ENCODE data around the gene HPCAL1.

The HPCAL1 gene

DNA sequence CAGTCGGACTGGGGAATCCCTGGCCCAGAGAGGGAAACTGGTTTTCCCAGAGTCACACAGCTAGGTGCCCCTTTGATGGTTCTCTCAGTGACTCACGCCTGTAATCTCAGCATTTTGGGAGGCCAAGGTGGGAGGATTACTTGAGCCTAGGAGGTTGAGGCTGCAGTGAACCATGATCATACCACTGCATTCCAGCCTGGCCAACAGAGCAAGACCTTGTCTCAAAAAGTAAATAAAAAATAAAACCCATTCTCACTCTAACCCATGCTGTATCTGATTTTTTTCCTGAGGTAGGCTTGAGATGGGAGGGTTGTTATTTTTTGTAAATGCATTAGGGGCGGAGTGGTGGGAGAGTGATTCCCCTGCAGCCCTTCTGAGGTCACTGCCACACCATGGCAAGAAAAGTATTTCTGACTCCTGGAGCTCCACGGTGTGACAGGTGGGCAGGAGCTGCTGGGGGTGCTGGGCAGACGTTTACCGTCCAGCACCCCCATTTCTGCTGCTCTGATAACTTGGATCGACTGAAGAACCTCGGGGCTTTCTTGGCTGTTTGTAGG is 60.3 kb downstream of the HPCAL1 start:
- no peak overlapping the region for H3K27ac ChIP-seq (ENCODE audit: low read depth, low read length)
- H3K9me2 ChIP-seq (replicated peaks; ENCODE audit: insufficient read depth, low read length): no peaks in the 10 kb centered on the region
- no peaks in the 10 kb centered on the region for H3K9me3 ChIP-seq (ENCODE audit: insufficient read depth, low read length)
- no peaks in the 10 kb centered on the region for H3F3A ChIP-seq (ENCODE audit: insufficient read depth)
- no peak overlapping the region for H3K4me3 ChIP-seq (ENCODE audit: insufficient read depth, low read length, poor library complexity, severe bottlenecking)
- H2AFZ ChIP-seq (ENCODE audit: low read depth, low read length, severe bottlenecking): no peak overlapping the region
- no peak overlapping the region for H3K4me2 ChIP-seq (ENCODE audit: low read depth, low read length, poor library complexity, severe bottlenecking)
- no peaks in the 10 kb centered on the region for H4K20me1 ChIP-seq (ENCODE audit: low read depth, low read length)
- no peaks in the 10 kb centered on the region for H3K79me2 ChIP-seq (ENCODE audit: insufficient read depth, low read length)
- no peak overlapping the region for H3K9ac ChIP-seq (ENCODE audit: low read length)
- H3K27me3 ChIP-seq (ENCODE audit: low read length): no peaks in the 10 kb centered on the region
- no peak for TF ChIP-seq EZH2phosphoT487 (conservative IDR thresholded peaks at IDR 0.05; ENCODE audit: low read length)
- TF ChIP-seq, protein P1, sequence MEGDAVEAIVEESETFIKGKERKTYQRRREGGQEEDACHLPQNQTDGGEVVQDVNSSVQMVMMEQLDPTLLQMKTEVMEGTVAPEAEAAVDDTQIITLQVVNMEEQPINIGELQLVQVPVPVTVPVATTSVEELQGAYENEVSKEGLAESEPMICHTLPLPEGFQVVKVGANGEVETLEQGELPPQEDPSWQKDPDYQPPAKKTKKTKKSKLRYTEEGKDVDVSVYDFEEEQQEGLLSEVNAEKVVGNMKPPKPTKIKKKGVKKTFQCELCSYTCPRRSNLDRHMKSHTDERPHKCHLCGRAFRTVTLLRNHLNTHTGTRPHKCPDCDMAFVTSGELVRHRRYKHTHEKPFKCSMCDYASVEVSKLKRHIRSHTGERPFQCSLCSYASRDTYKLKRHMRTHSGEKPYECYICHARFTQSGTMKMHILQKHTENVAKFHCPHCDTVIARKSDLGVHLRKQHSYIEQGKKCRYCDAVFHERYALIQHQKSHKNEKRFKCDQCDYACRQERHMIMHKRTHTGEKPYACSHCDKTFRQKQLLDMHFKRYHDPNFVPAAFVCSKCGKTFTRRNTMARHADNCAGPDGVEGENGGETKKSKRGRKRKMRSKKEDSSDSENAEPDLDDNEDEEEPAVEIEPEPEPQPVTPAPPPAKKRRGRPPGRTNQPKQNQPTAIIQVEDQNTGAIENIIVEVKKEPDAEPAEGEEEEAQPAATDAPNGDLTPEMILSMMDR (IDR thresholded peaks at IDR 0.05; ENCODE audit: insufficient read depth, low read length, poor library complexity, severe bottlenecking): no peak
- no peaks in the 10 kb centered on the region for H3K36me3 ChIP-seq (ENCODE audit: low read length)

DNA sequence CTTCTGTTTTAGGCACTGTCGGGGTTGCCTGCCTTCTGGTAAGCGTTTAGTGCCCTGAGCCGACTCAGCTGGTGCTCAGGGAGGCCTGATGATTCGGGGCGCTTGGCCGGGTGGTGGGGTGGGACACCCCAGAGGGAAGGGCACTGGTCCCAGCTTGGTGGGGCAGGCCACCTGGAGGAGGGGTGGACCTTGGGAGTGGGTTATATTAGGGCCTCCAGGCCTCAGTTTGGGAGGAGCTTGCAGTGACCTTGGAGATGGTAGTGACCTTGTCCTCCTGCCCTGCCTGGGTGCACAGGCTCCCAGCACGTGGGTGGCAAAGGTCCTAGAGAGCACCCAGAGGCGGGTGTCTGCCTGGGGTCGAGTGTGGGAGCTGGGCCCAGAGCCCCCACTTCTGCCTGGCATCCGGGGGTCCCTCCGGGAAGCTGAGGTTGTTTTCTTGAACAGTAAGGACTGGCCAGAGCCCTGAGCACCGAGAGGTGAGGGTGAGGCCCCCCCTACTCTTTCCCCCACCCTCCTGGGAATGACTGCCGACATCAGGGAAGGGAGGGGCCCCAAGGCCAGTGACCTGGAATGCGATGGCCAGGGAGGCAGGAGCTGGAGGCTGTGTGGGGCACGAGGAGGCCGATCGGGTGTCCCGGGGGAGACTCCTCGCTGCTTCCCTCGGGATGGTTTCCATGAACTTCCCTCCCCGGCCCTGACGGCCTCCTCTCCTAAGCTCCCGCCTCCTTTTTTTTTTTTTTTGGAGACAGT is 61.3 kb downstream of the HPCAL1 start:
- Histone ChIP-seq H3K27ac (ENCODE audit: low read depth, low read length) (no peak overlapping the region), H4K20me1 (ENCODE audit: low read depth, low read length) (no peaks in the 10 kb centered on the region), H3K9me2 (replicated peaks; ENCODE audit: insufficient read depth, low read length) (no peaks in the 10 kb centered on the region), H2AFZ (ENCODE audit: low read depth, low read length, severe bottlenecking) (no peak overlapping the region), H3K79me2 (ENCODE audit: insufficient read depth, low read length) (no peaks in the 10 kb centered on the region), H3K9me3 (ENCODE audit: insufficient read depth, low read length) (no peaks in the 10 kb centered on the region), H3F3A (ENCODE audit: insufficient read depth) (no peaks in the 10 kb centered on the region), H3K4me2 (ENCODE audit: low read depth, low read length, poor library complexity, severe bottlenecking) (no peak overlapping the region), H3K9ac (ENCODE audit: low read length) (no peak overlapping the region), H3K27me3 (ENCODE audit: low read length) (no peaks in the 10 kb centered on the region), H3K36me3 (ENCODE audit: low read length) (no peaks in the 10 kb centered on the region), H3K4me3 (ENCODE audit: insufficient read depth, low read length, poor library complexity, severe bottlenecking) (no peak overlapping the region)
- no peak for TF ChIP-seq EZH2phosphoT487 (conservative IDR thresholded peaks at IDR 0.05; ENCODE audit: low read length)
- TF ChIP-seq, protein P1 (IDR thresholded peaks at IDR 0.05; ENCODE audit: insufficient read depth, low read length, poor library complexity, severe bottlenecking): no peak

DNA sequence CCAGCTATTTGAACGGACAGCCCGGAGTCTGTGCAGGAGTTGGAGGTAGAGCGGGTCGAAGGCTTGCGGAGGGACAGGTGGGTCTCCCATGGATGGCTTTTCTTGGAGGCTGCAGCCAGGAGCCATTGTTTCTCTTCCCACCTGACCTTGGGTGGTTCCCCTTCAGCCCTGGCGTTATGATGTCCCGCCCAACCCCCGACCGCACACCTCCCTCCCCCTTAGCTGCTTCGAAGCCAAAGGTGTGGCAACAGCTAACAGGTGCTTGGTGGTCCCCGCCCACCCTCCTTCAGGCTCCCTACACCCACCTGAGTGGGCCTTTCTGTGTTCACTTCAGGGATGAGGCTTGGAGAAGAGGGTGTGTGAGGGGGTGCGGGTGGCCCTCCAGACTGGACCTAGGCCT is 62.7 kb downstream of the HPCAL1 start:
- no peak for TF ChIP-seq EZH2phosphoT487 (conservative IDR thresholded peaks at IDR 0.05; ENCODE audit: low read length)
- TF ChIP-seq, protein P1 (IDR thresholded peaks at IDR 0.05; ENCODE audit: insufficient read depth, low read length, poor library complexity, severe bottlenecking): no peak
- no peak overlapping the region for H2AFZ ChIP-seq (ENCODE audit: low read depth, low read length, severe bottlenecking)
- no peak overlapping the region for H3K27ac ChIP-seq (ENCODE audit: low read depth, low read length)
- H3K4me3 ChIP-seq (ENCODE audit: insufficient read depth, low read length, poor library complexity, severe bottlenecking): no peak overlapping the region
- H3K9me3 ChIP-seq (ENCODE audit: insufficient read depth, low read length): no peaks in the 10 kb centered on the region
- no peak overlapping the region for H3K9ac ChIP-seq (ENCODE audit: low read length)
- no peaks in the 10 kb centered on the region for H3K36me3 ChIP-seq (ENCODE audit: low read length)
- H3K27me3 ChIP-seq (ENCODE audit: low read length): no peaks in the 10 kb centered on the region
- H3K9me2 ChIP-seq (replicated peaks; ENCODE audit: insufficient read depth, low read length): no peaks in the 10 kb centered on the region
- no peaks in the 10 kb centered on the region for H3F3A ChIP-seq (ENCODE audit: insufficient read depth)
- H3K4me2 ChIP-seq (ENCODE audit: low read depth, low read length, poor library complexity, severe bottlenecking): no peak overlapping the region
- no peaks in the 10 kb centered on the region for H3K79me2 ChIP-seq (ENCODE audit: insufficient read depth, low read length)
- no peaks in the 10 kb centered on the region for H4K20me1 ChIP-seq (ENCODE audit: low read depth, low read length)

Data from SU-DHL-6 (cell line).